ENCODE data around the gene NARF. TPM values are rescaled to one million over a fixed set of nuclear protein-coding genes. Genes with fewer than 3 reads are reported as not detected.

NARF gene
- total and polyA plus RNA-seq, 2 of the 8 experiments (the other 6 are each of a cell fraction or from before 2014, with no cell fraction given) = 97.4 to 131 TPM

GRCh38 chr17:82492643-82493225 lies 34.2 kb downstream of the NARF start:
- H3K36me3 ChIP-seq (ENCODE audit: control insufficient read depth in 2 of 4, insufficient read depth in 4 of 4, low read length in 3 of 4) = peaks cover 0 to 6% (median 4%) of the 10 kb centered on the region in 4 experiments; a peak in 3 of 8 replicates
- H3K4me1 ChIP-seq (replicated peaks in 1 of 4; ENCODE audit: control insufficient read depth in 3 of 4, insufficient read depth in 4 of 4, low read length in 3 of 4) = peaks cover 0 to 19% (median 9%) of the 10 kb centered on the region in 4 experiments; a peak in 6 of 7 replicates
- no peak overlapping the region for H4K8ac ChIP-seq (ENCODE audit: extremely low read depth, insufficient read depth, low read length)
- H3K79me2 ChIP-seq (ENCODE audit: control insufficient read depth in 1 of 2, insufficient read depth in 2 of 2, low read length in 2 of 2) = no peaks in the 10 kb centered on the region
- 0 out of 2 replicates have a peak overlapping the region, but pooled peaks have one; percentile 34 for H2BK20ac ChIP-seq (ENCODE audit: low read length)
- H3K9ac ChIP-seq (replicated peaks in 1 of 4; ENCODE audit: extremely low read depth in 1 of 4, low read depth in 3 of 4, low read length in 3 of 4) = no peak overlapping the region
- H4K5ac ChIP-seq (ENCODE audit: insufficient read length, low read depth, low read length) = no peak overlapping the region
- peaks cover 8% of the 10 kb centered on the region; the same call in 1 of the 2 replicates for H3K23me2 ChIP-seq (ENCODE audit: low read depth, low read length)
- no peak overlapping the region for H3K14ac ChIP-seq (ENCODE audit: insufficient read length)
- no peak overlapping the region for H2BK15ac ChIP-seq (ENCODE audit: low read length)
- H2BK120ac ChIP-seq (replicated peaks; ENCODE audit: low read depth, low read length) = no peak overlapping the region
- H3K4me3 ChIP-seq (ENCODE audit: extremely low read depth in 1 of 4, insufficient read depth in 2 of 4, low read depth in 3 of 4, low read length in 4 of 4) = no peak overlapping the region
- no peak overlapping the region for H2AK5ac ChIP-seq (ENCODE audit: low read depth, low read length)
- no peak for FAIRE-seq
- no peak overlapping the region for H3K56ac ChIP-seq (replicated peaks; ENCODE audit: insufficient read length, low read depth, low read length)
- no peak overlapping the region for H2BK5ac ChIP-seq (ENCODE audit: low read depth, low read length)
- POLR2A ChIA-PET (ENCODE audit: partially characterized antibody) = interaction anchor here (2.1 kb wide), 1 partner anchor 12 kb away, joined by 7 read pairs; no protein-coding TSS in a partner anchor
- TF ChIP-seq SP2 (IDR thresholded peaks at IDR 0.05; ENCODE audit: low read length) = no peak
- TF ChIP-seq ASH2L (IDR thresholded peaks at IDR 0.05; ENCODE audit: low read length) = no peak
- H3K18ac ChIP-seq (ENCODE audit: extremely low read depth, low read length) = no peak overlapping the region
- no peak for DNase-seq (ENCODE audit: low read depth in 1 of 2, low spot score in 2 of 2)
- no peaks in the 10 kb centered on the region for H3K9me3 ChIP-seq (ENCODE audit: insufficient read depth in 2 of 2, low read depth in 1 of 2, low read length in 1 of 2)
- no peak overlapping the region for H3K4ac ChIP-seq (replicated peaks; ENCODE audit: insufficient read length, low read depth, low read length)
- H3K23ac ChIP-seq (ENCODE audit: insufficient read length) = no peak overlapping the region
- no peak overlapping the region for H2AFZ ChIP-seq (ENCODE audit: low read length)
- peaks cover 2 to 19% (median 12%) of the 10 kb centered on the region in 4 experiments; a peak in 6 of 7 replicates for H3K27me3 ChIP-seq (replicated peaks in 1 of 4; ENCODE audit: control insufficient read depth in 3 of 4, extremely low read depth in 1 of 4, insufficient read depth in 3 of 4, low read length in 3 of 4)
- no peak overlapping the region for H2BK12ac ChIP-seq (ENCODE audit: low read depth, low read length)
- peaks cover 0 to 1% of the 10 kb centered on the region in 2 experiments for H4K20me1 ChIP-seq (replicated peaks in 1 of 2; ENCODE audit: control insufficient read depth in 1 of 2, insufficient read depth in 2 of 2, low read length in 2 of 2)
- no peak overlapping the region for H4K91ac ChIP-seq (replicated peaks; ENCODE audit: insufficient read length, low read length)
- H3K27ac ChIP-seq (ENCODE audit: low read depth, low read length) = no peak overlapping the region
- 96% methylated on average over 13 of the region's 13 CpGs; no CpG with 5 or more reads in 1 of the 2 experiments for WGBS, 2 experiments (ENCODE audit: extremely low coverage in 1 of 2, insufficient coverage in 1 of 2, insufficient read length in 1 of 2, insufficient replicate concordance in 2 of 2, low coverage in 1 of 2, low lambda C conversion rate in 2 of 2, missing lambda C conversion rate in 1 of 2)
- H3K4me2 ChIP-seq (ENCODE audit: insufficient read depth in 1 of 2, low read depth in 2 of 2, low read length in 2 of 2) = no peak overlapping the region
- H3K79me1 ChIP-seq (ENCODE audit: low read depth, low read length) = no peaks in the 10 kb centered on the region
- CTCF ChIA-PET (ENCODE audit: partially characterized antibody) = interaction anchor here (1.0 to 3.7 kb wide), 7 partner anchors 10 to 61 kb away, joined by 3 to 20 read pairs (median 5); no protein-coding TSS in a partner anchor
